HG03066 (cell line): Measurements from ENCODE around the gene MYO1D.

Experiments used
- ATAC-seq: cut with Tn5 transposase; IDR thresholded peaks from one replicate; pipeline ENCODE4 v1.9.1; 2021; ENCODE audit warnings: low read depth; ENCODE audit not compliant: unreplicated experiment

Gene MYO1D

GRCh38 chr17:32602396-32602795, 274.5 kb downstream of the MYO1D start:
- no peak for ATAC-seq

DNA sequence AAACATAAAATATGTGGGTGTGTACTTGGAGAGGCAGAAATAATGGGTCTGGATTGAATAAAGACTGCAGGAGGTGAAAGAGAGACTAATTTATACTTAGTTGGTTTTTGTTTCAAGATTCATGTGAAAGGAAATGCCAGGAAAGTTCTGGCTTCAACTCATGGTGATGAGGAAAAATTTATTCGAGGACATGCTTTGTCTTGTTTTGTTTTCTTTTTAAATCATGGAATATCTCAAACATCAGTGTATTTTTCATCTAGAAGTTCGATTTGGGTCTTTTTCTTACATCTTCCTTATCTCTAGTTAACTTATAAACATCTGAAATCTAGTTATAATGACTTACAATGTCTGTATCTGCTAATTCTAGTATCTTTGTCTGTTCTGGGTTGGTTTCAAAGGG, 275.1 kb downstream of the MYO1D start:
- no peak for ATAC-seq

DNA sequence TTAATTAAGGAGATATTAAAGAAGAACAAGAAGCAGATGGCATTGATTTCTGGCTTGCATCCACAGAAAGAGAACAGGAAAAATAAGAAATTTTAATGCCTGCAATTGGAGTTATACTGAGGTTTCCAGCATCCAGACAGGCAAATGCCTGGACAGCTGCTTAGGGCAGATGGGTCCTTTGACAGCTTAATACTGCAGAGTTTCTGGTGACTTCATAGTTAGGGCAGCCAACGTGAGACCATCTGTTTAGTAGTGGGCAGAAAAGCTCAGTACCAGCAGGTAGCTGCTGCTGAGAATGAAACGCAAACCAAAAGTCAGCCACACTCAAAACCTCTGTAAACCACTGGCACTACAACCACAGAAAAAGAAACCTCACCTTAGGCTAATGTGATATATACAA, 280.3 kb downstream of the MYO1D start:
- ATAC-seq: no peak

DNA sequence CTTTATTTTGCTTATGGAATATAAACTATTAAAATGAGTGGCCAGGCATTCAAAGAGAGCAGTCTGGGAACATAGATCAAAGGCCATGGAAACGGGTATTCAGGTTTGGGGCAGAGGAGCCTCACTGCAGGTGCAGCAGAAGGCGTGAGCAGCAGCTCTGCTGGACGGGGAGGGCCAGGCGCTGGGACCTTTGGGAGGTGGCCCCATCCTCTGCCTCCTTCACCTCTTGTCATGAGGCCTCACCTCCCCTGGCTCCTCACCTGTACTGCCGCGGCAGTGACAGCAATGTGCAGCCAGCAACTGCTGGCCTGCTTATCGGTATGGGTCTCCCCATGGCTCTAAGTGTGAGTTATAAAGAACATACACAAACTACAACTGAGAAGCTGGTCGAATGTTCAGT, 280.7 kb downstream of the MYO1D start:
- no peak for ATAC-seq

DNA sequence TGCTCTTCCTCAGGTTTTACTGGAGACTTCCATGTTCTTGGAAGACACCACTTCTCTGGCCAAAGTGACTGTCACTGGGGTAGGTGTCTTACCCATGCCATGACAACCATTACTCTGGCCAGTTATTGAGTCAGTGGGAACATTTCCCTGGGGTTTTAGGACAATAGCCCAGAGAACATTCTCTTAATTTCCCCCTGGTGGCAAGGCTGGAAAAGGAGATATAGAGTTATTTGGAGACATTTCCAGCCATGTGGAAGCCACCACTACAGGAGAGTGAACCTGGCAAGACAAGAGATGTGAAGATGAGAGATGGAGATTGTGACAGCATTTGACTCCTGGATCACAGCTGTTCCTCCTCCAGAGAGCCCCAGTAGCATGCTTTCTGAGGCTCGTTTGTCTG, 283.9 kb downstream of the MYO1D start:
- no peak for ATAC-seq

DNA sequence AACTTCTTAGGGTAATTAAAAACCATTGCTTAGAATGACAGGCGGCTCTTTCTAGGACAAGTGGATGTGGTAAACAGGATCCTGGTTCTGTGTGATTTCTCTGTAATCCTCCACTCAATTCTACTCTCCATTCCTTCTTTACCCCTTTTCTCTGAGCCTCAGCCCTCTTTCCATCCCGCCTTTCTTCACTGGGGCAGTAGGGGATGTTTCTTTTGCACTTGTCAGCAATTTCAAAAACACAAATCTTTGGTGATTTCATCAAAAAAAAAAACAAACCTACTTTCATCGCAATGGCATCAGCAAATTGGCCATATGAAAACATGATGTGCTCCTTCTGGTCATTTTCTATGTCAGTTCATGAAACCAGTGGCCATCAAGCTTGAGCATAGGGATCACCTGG, 285.5 kb downstream of the MYO1D start:
- ATAC-seq: no peak

DNA sequence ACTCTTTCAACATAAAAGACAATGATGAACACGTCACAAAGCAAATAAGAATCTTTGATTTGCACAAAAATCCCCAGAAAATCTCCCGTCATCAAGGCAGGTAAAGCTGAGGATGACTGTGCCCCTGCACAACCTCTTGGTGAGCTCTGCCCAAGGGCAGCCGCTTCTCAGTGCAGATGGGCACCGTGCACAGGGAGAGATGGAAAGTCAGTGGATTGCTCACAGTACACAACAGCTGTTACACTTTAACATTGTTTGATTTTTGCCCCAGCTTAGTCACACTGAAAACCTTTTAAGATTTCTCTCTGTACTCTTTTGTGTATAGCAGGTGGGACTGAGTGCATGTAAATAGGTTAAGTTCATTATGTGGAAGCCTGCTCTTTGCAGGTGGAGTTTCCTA, 285.9 kb downstream of the MYO1D start:
- no peak for ATAC-seq

DNA sequence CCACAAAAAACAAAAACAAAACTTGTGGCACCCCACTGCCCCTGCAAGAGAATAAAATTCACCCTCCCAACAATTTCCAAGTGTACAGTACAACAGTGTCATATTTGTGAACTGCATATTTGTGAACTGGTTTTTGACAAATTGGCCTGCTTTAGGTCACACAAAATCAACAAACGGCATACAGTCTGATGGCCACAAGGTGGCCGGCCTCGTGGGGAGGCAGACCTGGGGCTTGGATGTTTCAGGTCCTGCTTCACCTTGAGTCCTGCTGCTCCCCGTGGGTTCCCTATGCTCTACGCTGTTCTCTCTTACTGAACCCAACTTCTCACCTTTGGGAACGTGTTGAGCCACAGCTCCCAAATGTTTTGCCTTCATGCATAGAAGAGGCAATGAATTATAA, 287.9 kb downstream of the MYO1D start:
- ATAC-seq: no peak

DNA sequence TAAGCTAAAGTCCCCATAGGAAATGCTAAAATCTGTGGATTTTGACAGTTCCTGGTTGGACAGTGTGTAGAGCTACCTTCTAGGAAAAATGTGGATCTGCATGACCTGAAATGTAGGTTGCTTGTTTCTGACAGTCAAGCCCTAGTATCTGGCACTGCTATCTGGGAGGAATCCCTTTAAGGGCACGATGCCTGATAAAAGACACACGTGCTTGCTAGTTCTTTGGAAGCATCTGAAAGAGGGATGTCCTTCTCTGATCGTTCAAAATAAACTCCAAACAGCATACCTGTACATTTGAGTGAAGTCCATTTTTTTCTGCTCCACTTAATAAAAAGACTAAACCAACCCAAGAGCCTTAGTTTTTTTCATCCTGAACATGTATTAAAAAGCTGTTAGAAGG, 288.8 kb downstream of the MYO1D start:
- ATAC-seq: no peak

- no peak for ATAC-seq
Measured at GRCh38 chr17:32586666-32587065, 290.3 kb downstream of the MYO1D start.

- ATAC-seq: no peak
Measured at GRCh38 chr17:32584792-32585191, 292.1 kb downstream of the MYO1D start.

DNA sequence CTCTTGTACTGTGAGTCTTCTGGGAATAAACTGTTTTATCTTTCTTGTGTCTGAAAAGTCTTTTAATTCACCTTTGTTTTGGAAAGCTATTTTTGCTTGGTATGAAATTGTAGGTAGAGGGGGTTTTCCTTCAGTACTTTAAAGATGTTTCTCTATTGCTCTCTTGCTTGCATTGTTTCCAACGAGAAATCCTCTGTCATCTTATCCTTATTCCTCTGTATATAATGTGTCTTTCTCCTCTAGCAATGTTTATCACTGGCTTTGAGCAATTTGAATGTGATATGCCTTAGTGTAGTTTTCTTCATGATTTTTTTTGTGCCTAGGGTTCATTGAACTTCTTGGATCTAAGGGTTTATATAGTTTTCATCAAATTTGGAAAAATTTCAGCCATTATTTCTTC, 293.9 kb downstream of the MYO1D start:
- ATAC-seq: no peak

GRCh38 chr17:32575852-32576251, 301.1 kb downstream of the MYO1D start:
- ATAC-seq: no peak

GRCh38 chr17:32570081-32570396, 306.9 kb downstream of the MYO1D start:
- no peak for ATAC-seq

DNA sequence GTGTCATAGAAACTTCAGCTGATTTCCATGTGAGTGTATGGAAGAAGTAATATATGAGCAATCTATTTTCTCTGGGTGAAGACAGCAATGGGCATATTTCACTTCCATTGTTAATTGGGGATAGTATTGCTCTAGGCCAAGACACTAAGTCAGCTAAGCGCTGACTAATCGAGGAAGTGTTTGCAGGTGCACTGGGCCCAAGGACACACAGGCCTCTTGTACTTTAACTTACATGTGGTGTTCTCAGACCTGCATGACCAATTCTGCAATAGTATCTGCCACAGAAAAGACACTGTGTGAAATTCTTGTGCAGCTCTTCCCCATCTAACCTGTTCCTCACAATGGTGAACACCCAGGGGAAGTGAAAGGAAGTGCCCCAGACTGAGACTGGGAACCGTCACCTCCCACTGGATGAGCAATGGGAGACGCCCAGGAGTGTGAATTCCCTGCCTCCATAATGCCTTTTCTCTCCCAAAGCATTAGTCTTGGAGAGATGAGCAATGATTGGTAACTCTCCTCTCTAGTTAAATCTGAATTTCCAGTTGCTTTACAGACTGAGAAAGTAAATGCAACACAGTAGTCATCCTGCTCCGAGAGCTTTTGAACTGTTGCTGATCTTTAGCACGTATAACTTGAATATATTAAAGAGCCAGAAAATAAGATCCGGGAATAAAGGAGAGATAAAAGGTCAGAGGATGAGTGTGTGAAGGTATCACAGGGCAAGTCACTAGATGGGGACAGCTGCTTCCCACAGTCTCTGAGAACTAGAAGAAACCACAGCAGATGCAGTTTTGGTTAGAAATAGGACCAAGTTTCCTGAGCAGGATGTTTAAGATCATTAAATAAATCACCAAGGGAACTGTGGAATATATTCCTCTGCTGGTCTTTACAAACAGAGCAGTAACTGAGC, 307.5 kb downstream of the MYO1D start:
- peak; percentile 70 for ATAC-seq

GRCh38 chr17:32568705-32569104, 308.2 kb downstream of the MYO1D start:
- ATAC-seq: no peak

- ATAC-seq: no peak
Measured at GRCh38 chr17:32567511-32567910, 309.4 kb downstream of the MYO1D start.

GRCh38 chr17:32567086-32567485, 309.8 kb downstream of the MYO1D start:
- ATAC-seq: no peak

DNA sequence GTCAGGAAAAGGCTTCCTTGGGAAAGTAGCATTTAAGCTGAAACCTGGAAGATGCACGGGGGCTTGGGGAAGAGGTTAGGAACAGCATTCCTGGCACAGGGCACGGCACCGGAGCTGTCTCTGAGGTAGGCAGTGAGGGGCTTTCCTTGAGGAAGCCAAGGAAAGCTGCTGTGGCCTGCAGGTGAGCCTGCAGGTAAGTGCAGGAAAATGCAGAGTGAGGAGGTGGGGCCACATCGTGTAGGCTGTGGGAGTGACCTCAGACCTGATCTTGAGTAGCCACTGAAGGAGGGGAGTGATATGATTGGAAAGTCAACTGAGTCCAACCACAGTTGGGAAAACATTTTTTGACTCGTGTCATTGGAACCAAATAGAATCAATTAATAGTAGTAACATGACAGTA, 310.6 kb downstream of the MYO1D start:
- no peak for ATAC-seq

DNA sequence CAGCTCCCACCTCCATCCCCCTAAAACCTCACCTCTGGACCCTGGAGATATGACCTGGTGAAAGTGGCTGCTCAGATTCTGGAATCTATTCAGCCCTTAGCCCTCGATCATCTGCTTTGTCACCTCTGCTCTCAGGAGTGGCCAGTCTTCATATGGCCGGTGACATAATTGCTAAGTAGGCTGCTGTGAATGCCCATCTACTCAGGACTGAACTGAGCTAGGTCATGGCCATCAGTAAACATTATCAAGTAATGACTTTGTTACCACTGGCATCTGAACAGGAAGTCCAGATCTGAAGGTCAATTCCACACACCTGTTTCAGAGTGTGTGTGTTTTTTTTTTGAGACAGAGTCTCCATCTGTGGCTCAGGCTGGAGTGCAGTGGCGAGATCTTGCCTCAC, 311.5 kb downstream of the MYO1D start:
- ATAC-seq: no peak

DNA sequence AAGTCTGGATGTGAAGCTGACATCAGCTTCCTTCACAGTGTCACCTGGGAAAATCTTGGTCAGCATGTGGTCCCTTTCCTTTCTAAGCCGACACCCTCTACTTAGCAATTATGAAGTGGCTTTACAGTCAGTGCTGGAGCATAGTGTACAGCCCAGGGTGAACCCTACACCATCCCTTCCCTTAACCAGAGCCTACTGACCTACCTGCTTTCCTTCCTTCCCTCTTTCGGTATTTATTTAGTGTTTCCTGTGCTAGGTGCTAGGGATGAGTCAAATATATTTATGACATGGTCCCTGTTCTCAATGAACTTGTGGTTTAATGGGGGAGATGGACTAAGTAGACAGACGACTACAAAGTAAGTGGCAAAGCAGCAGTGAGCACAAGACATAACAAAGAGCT, 312.6 kb downstream of the MYO1D start:
- no peak for ATAC-seq

DNA sequence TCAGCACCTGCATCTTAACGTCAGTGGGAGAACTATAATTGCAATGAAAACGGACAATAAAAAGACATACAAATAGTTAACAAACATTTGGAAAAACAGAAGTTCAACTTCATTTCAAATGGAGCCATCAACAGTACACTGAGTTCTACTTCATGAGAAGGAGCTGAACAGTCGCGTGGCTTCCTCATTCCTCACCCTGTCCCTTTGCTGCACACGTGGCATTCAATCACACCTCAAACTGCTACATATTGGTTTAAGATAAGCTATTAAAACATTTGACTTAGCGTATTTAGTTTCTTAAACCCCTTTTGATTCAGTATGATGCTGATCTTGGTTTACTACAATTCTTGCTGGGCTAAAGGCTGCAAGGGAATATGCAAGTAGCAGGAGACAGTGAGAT, 313.3 kb downstream of the MYO1D start:
- no peak for ATAC-seq
